Measurements from ENCODE around the gene STRADA. TPM values are rescaled to one million over a fixed set of nuclear protein-coding genes. Genes with fewer than 3 reads are reported as not detected.

STRADA gene
- total and polyA plus RNA-seq, 2 donors (not counting 3 experiments of a cell fraction or from before 2014, with no cell fraction given) = 47.0 to 53.6 TPM

- Histone ChIP-seq H3K4me1 (ENCODE audit: control insufficient read depth, extremely low read depth, insufficient read depth, low read length) (peaks cover 19% of the 10 kb centered on the region), H3K9ac (replicated peaks; ENCODE audit: extremely low read depth, insufficient read depth, low read length) (no peak overlapping the region), H3K27me3 (ENCODE audit: control insufficient read depth in 2 of 2, insufficient read depth in 2 of 2, low read length in 2 of 2) (no peaks in the 10 kb centered on the region), H4K20me1 (replicated peaks; ENCODE audit: control insufficient read depth, extremely low read depth, insufficient read depth, low read length) (no peaks in the 10 kb centered on the region), H3K9me3 (replicated peaks; ENCODE audit: control insufficient read depth, insufficient read depth, low read length) (no peaks in the 10 kb centered on the region), H3K4me3 (replicated peaks in 1 of 3; ENCODE audit: insufficient read depth in 1 of 3, low read depth in 1 of 3, low read length in 3 of 3) (no peak overlapping the region), H3K79me2 (ENCODE audit: control insufficient read depth, insufficient read depth, low read length) (peaks cover 7% of the 10 kb centered on the region), H3K36me3 (ENCODE audit: control insufficient read depth in 2 of 2, extremely low read depth in 1 of 2, insufficient read depth in 2 of 2, low read length in 2 of 2) (peaks cover 0 to 12% of the 10 kb centered on the region in 2 experiments), H3K9me1 (replicated peaks; ENCODE audit: control insufficient read depth, extremely low read depth, insufficient read depth, low read length) (no peaks in the 10 kb centered on the region), H3K4me2 (ENCODE audit: insufficient read depth, low read length) (no peak overlapping the region), H2AFZ (ENCODE audit: low read depth, low read length) (no peak overlapping the region), H3K27ac (ENCODE audit: insufficient read depth, low read depth, low read length) (no peak overlapping the region)
- intact Hi-C loops (cut with micrococcal nuclease) = no loop called here
- TF ChIP-seq FOS (IDR thresholded peaks at IDR 0.05; ENCODE audit: borderline replicate concordance, insufficient read depth, low read length) (no peak), MYC (IDR thresholded peaks at IDR 0.05; ENCODE audit: low read depth, low read length) (no peak), POLR2AphosphoS5 (IDR thresholded peaks at IDR 0.05; ENCODE audit: insufficient read depth, low read depth, low read length) (no peak), POLR2A (IDR thresholded peaks at IDR 0.05; ENCODE audit: low read depth, low read length) (no peak), MAX (IDR thresholded peaks at IDR 0.05; ENCODE audit: insufficient read depth, insufficient read length) (no peak), GATA2 (IDR thresholded peaks at IDR 0.05; ENCODE audit: insufficient read depth, insufficient read length, low read depth, low read length) (no peak), CTCF (IDR thresholded peaks at IDR 0.05; ENCODE audit: extremely low read depth in 1 of 2, insufficient read depth in 1 of 2, low read depth in 1 of 2, low read length in 2 of 2) (no peak), JUN (IDR thresholded peaks at IDR 0.05; ENCODE audit: borderline replicate concordance, insufficient read depth, insufficient read length, low read depth) (no peak), EZH2 (IDR thresholded peaks at IDR 0.05; ENCODE audit: borderline replicate concordance, low read depth, low read length, severe bottlenecking) (no peak)
- dilution Hi-C loops (cut with MboI; ENCODE audit: extremely low pct_ligation_motif_present, low sequenced_read_pairs) = no loop called here
- no peak for FAIRE-seq
- CTCF ChIA-PET = no interaction called here
- POLR2A ChIA-PET = no interaction called here
- no peak for DNase-seq (ENCODE audit: low read depth, low spot score)
- BruUV-seq (replicated peaks) = no TSS peak
Observed at GRCh38 chr17:63704259-63704576, 37.4 kb downstream of the STRADA start.

Measured in endothelial cell of umbilical vein (primary cell).